H9 (cell line): ENCODE measurements around the gene KRT25. TPM values are rescaled to one million over a fixed set of nuclear protein-coding genes. Genes with fewer than 3 reads are reported as not detected.

Experiments
- DNase-seq: peaks from one replicate; pipeline ENCODE4 v3.0.0-alpha.2; 2017
- H2AFZ ChIP-seq: one replicate; pipeline ENCODE4 v1.6.1; 2013; ENCODE audit warnings: mild to moderate bottlenecking, low read length, control low read depth, moderate library complexity
- H2AK5ac ChIP-seq: 2 replicates; pipeline ENCODE4 v1.6.1; 2013; ENCODE audit warnings: low read length, control low read depth, mixed read lengths; ENCODE audit not compliant: insufficient read length
- H2BK120ac ChIP-seq: one replicate; pipeline ENCODE4 v1.6.1; 2013; ENCODE audit warnings: low read depth, mild to moderate bottlenecking, low read length, control low read depth, inconsistent platforms; ENCODE audit not compliant: poor library complexity, severe bottlenecking
- H2BK12ac ChIP-seq: 2 replicates; pipeline ENCODE4 v1.6.1; 2013; ENCODE audit warnings: low read length, control low read depth, mixed read lengths, low read depth; ENCODE audit not compliant: insufficient read length
- H2BK15ac ChIP-seq: 2 replicates; pipeline ENCODE4 v1.6.1; 2013; ENCODE audit warnings: low read depth, low read length, control low read depth
- H2BK20ac ChIP-seq: one replicate; pipeline ENCODE4 v1.6.1; 2013; ENCODE audit warnings: low read depth, mild to moderate bottlenecking, low read length, control low read depth, inconsistent platforms; ENCODE audit not compliant: poor library complexity, severe bottlenecking
- H2BK5ac ChIP-seq: 2 replicates; pipeline ENCODE4 v1.6.1; 2013; ENCODE audit warnings: low read length, control low read depth, mixed read lengths; ENCODE audit not compliant: insufficient read length
- H3K14ac ChIP-seq: 2 replicates; pipeline ENCODE4 v1.6.1; 2013; ENCODE audit warnings: low read length, control low read depth; ENCODE audit not compliant: insufficient read depth
- H3K18ac ChIP-seq: 2 replicates; pipeline ENCODE4 v1.6.1; 2013; ENCODE audit warnings: low read depth, mild to moderate bottlenecking, mixed read lengths, low read length, control low read depth; ENCODE audit not compliant: insufficient read length
- H3K23ac ChIP-seq: 2 replicates; pipeline ENCODE4 v1.6.1; 2013; ENCODE audit warnings: low read length, control low read depth, mixed read lengths, low read depth; ENCODE audit not compliant: insufficient read length
- H3K23me2 ChIP-seq: 2 replicates; pipeline ENCODE4 v1.6.1; 2013; ENCODE audit warnings: low read depth, mild to moderate bottlenecking, mixed read lengths, low read length, control low read depth; ENCODE audit not compliant: insufficient read length, poor library complexity, severe bottlenecking
- H3K27ac ChIP-seq: 2 replicates; pipeline ENCODE4 v1.5.1; 2013; ENCODE audit warnings: low read length, control low read depth, mixed read lengths, low read depth; ENCODE audit not compliant: insufficient read length
- H3K27me3 ChIP-seq: 2 replicates; pipeline ENCODE4 v1.6.1; 2013; ENCODE audit warnings: low read length, control low read depth, inconsistent platforms; ENCODE audit not compliant: insufficient read depth
- H3K4ac ChIP-seq: 2 replicates; pipeline ENCODE4 v1.6.1; 2013; ENCODE audit warnings: low read depth, mild to moderate bottlenecking, control low read depth, inconsistent platforms, low read length, moderate library complexity
- H3K4me1 ChIP-seq: 2 replicates; pipeline ENCODE4 v1.6.1; 2013; ENCODE audit warnings: low read length, control low read depth, inconsistent platforms; ENCODE audit not compliant: insufficient read depth
- H3K4me2 ChIP-seq: 2 replicates; pipeline ENCODE4 v1.6.1; 2013; ENCODE audit warnings: low read length, control low read depth, mixed read lengths; ENCODE audit not compliant: insufficient read length, insufficient read depth
- H3K56ac ChIP-seq: 2 replicates; pipeline ENCODE4 v1.6.1; 2013; ENCODE audit warnings: low read depth, mild to moderate bottlenecking, mixed read lengths, low read length, control low read depth; ENCODE audit not compliant: insufficient read length
- H3K79me1 ChIP-seq: 2 replicates; pipeline ENCODE4 v1.6.1; 2013; ENCODE audit warnings: low read depth, mild to moderate bottlenecking, moderate library complexity, low read length, control low read depth, inconsistent platforms; ENCODE audit not compliant: insufficient read depth, poor library complexity, severe bottlenecking
- H3K79me2 ChIP-seq: 2 replicates; pipeline ENCODE4 v1.6.1; 2013; ENCODE audit warnings: low read length, control low read depth, inconsistent platforms; ENCODE audit not compliant: insufficient read depth
- H3K9ac ChIP-seq: 2 replicates; pipeline ENCODE4 v1.6.1; 2013; ENCODE audit warnings: low read length, control low read depth, mixed read lengths; ENCODE audit not compliant: insufficient read length; ENCODE audit errors: extremely low read depth
- H3K9me3 ChIP-seq: one replicate; pipeline ENCODE4 v1.6.1; 2013; ENCODE audit warnings: low read depth, low read length, inconsistent platforms; ENCODE audit not compliant: control insufficient read depth
- H3T11ph ChIP-seq: one replicate; pipeline ENCODE4 v1.6.1; 2013; ENCODE audit warnings: mild to moderate bottlenecking, low read length, control low read depth, inconsistent platforms
- H4K20me1 ChIP-seq: one replicate; pipeline ENCODE4 v1.6.1; 2013; ENCODE audit not compliant: control insufficient read depth, insufficient read length, insufficient read depth
- H4K5ac ChIP-seq: 2 replicates; pipeline ENCODE4 v1.6.1; 2013; ENCODE audit warnings: low read depth, mild to moderate bottlenecking, mixed read lengths, low read length, control low read depth; ENCODE audit not compliant: insufficient read length
- H4K8ac ChIP-seq: replicated peaks from 2 replicates; pipeline ENCODE4 v1.6.1; 2013; ENCODE audit warnings: low read length, control low read depth, mixed read lengths, low read depth; ENCODE audit not compliant: insufficient read length
- H4K91ac ChIP-seq: 2 replicates; pipeline ENCODE4 v1.6.1; 2013; ENCODE audit warnings: low read depth, mild to moderate bottlenecking, moderate library complexity, mixed read lengths, low read length, control low read depth; ENCODE audit not compliant: insufficient read length
- H3K27ac Mint-ChIP-seq, 3 experiments: 2 replicates in 2 of 3; 3 replicates in 1 of 3; pipeline ENCODE4 v1.8.0; 2020 to 2021; ENCODE audit warnings: mixed read lengths in 3 of 3, mild to moderate bottlenecking in 1 of 3, moderate library complexity in 1 of 3
- H3K27me3 Mint-ChIP-seq: 2 replicates; pipeline ENCODE4 v1.8.0; 2021; ENCODE audit warnings: low read depth, mild to moderate bottlenecking, moderate library complexity, mixed read lengths
- H3K36me3 Mint-ChIP-seq, 3 experiments: 2 replicates in 2 of 3; 3 replicates in 1 of 3; pipeline ENCODE4 v1.8.0; 2020 to 2021; ENCODE audit warnings: low read depth in 3 of 3, mixed read lengths in 3 of 3; ENCODE audit not compliant: insufficient read depth in 1 of 3
- H3K4me1 Mint-ChIP-seq, 2 experiments: 2 replicates each; pipeline ENCODE4 v1.8.0; 2020; ENCODE audit warnings: mixed read lengths in 2 of 2
- H3K4me3 Mint-ChIP-seq, 2 experiments: 2 replicates in 1 of 2; 3 replicates in 1 of 2; pipeline ENCODE4 v1.8.0; 2020 to 2021; ENCODE audit warnings: mild to moderate bottlenecking in 2 of 2, mixed read lengths in 2 of 2, moderate library complexity in 1 of 2
- H3K9me3 Mint-ChIP-seq, 2 experiments: 2 replicates in 1 of 2; 3 replicates in 1 of 2; pipeline ENCODE4 v1.8.0; 2020; ENCODE audit warnings: mild to moderate bottlenecking in 2 of 2, mixed read lengths in 2 of 2, moderate library complexity in 1 of 2
- CTCF ChIP-seq: fragments of 200-600 bp; sonication (generic); conservative IDR thresholded peaks from 3 replicates; pipeline ENCODE4 v1.8.0; 2021; ENCODE audit warnings: antibody characterized with exemption, mild to moderate bottlenecking
- WGBS: extraction: QIAGEN DNeasy Blood & Tissue Kit; methylation state at CpG from one replicate; pipeline ENCODE4 v1.1.7; 2013; ENCODE audit warnings: missing lambda C conversion rate, low lambda C conversion rate, mixed read lengths; ENCODE audit not compliant: insufficient read length; ENCODE audit errors: extremely low coverage; 5-methylcytosine and 5-hydroxymethylcytosine counted together
- total RNA-seq: library from RNA; stranded (reverse); gene quantifications from 2 replicates; pipeline ENCODE4 v1.2.1, GENCODE V29; 2021

Gene KRT25
- total RNA-seq, 1 experiment from 2014 or later = not detected

GRCh38 chr17:40718930-40719329 lies 36.2 kb downstream of the KRT25 start:
- Histone ChIP-seq H3K4ac (no peak overlapping the region), H4K91ac (no peak overlapping the region), H3T11ph (no peak overlapping the region), H2AFZ (no peak overlapping the region), H3K14ac (no peak overlapping the region), H3K27me3 (no peaks in the 10 kb centered on the region), H2BK5ac (no peak overlapping the region), H3K4me1 (no peaks in the 10 kb centered on the region), H3K4me2 (no peak overlapping the region), H3K18ac (no peak overlapping the region), H3K79me1 (no peaks in the 10 kb centered on the region), H3K23me2 (no peaks in the 10 kb centered on the region), H4K20me1 (no peaks in the 10 kb centered on the region), H2AK5ac (no peak overlapping the region), H3K9ac (no peak overlapping the region), H2BK15ac (no peak overlapping the region), H2BK120ac (no peak overlapping the region), H3K23ac (no peak overlapping the region), H4K5ac (no peak overlapping the region), H3K9me3 (no peaks in the 10 kb centered on the region), H3K56ac (no peak overlapping the region), H3K79me2 (no peaks in the 10 kb centered on the region), H3K27ac (no peak overlapping the region), H4K8ac (no peak overlapping the region), H2BK20ac (no peak overlapping the region), H2BK12ac (no peak overlapping the region)
- H3K36me3 Mint-ChIP-seq = no peaks in the 10 kb centered on the region
- DNase-seq = no peak
- no peak for TF ChIP-seq CTCF
- peaks cover 0 to 2% of the 10 kb centered on the region in 2 experiments; a peak in 1 of 5 replicates for H3K9me3 Mint-ChIP-seq
- no peak overlapping the region for H3K27ac Mint-ChIP-seq
- no peak overlapping the region for H3K4me3 Mint-ChIP-seq
- WGBS = no CpG with 5 or more reads among the region's 8 CpGs
- peaks cover 10% of the 10 kb centered on the region for H3K27me3 Mint-ChIP-seq
- H3K4me1 Mint-ChIP-seq = peaks cover 0 to 2% of the 10 kb centered on the region in 2 experiments; a peak in 2 of 4 replicates
